HCT116 (cell line): ENCODE data around the gene MYOM1. TPM values are rescaled to one million over a fixed set of nuclear protein-coding genes. Genes with fewer than 3 reads are reported as not detected.

ENCODE experiments used
- ATAC-seq: fragments of 200-7000 bp; cut with Tn5 transposase; 2 replicates; pipeline ENCODE4 v1.9.1; 2020; ENCODE audit warnings: mild to moderate bottlenecking, moderate library complexity
- BruUV-seq: library from RNA; stranded (reverse); fragments of 400-500 nt; replicated peaks from 2 replicates; lab custom pipeline; 2021; lab: Mats Ljungman, UMichigan
- CTCF ChIA-PET: fragments of 300-600 bp; sonication (Branson Sonifier 250); formaldehyde crosslinking; loops from one replicate; lab custom pipeline; 2021; ENCODE audit warnings: antibody characterized with exemption; lab: Charles Lee
- POLR2A ChIA-PET: fragments of 300-600, 350-600 bp; sonication (Branson Sonifier 250); formaldehyde crosslinking; loops from one replicate; lab custom pipeline; 2021; ENCODE audit warnings: antibody characterized with exemption; lab: Charles Lee
- RAD21 ChIA-PET, 2 experiments: fragments of 300-600 bp; sonication (Branson Sonifier 250); formaldehyde crosslinking; loops; one replicate each; lab custom pipeline; 2023; ENCODE audit warnings: low total read pairs in 2 of 2; ENCODE audit not compliant: uncharacterized antibody in 2 of 2, unreplicated experiment in 2 of 2, low non-redundant PET in 1 of 2; lab: Charles Lee
- DNase-seq: peaks from one replicate; pipeline ENCODE4 v3.0.0-alpha.2; 2010; ENCODE audit warnings: low read depth, low spot score
- H2AFZ ChIP-seq: fragments of 200-600 bp; shearing (Covaris generic), sonication (generic); 2 replicates; pipeline ENCODE4 v1.6.1; 2017; ENCODE audit warnings: low read depth, mixed run types, mixed read lengths, antibody characterized with exemption, low read length; ENCODE audit not compliant: poor library complexity, severe bottlenecking
- H3K27ac ChIP-seq: 2 replicates; pipeline ENCODE4 v1.5.1; 2012; ENCODE audit warnings: low read depth, low read length
- H3K27me3 ChIP-seq: fragments of 200-600 bp; sonication (generic); 2 replicates; pipeline ENCODE4 v1.6.1; 2016; ENCODE audit warnings: mixed run types, low read length, mixed read lengths; ENCODE audit not compliant: insufficient read depth
- H3K36me3 ChIP-seq, 2 experiments: fragments of 200-500 bp in 1 of 2; fragments of 200-600 bp in 1 of 2; sonication (Bioruptor generic) in 1 of 2; sonication (generic) in 1 of 2; 2 replicates each; pipeline versions ENCODE4 v1.5.1 to v1.6.1; 2014 to 2016; ENCODE audit warnings: low read length in 2 of 2, inconsistent platforms in 1 of 2, mixed read lengths in 1 of 2, mixed run types in 1 of 2; ENCODE audit not compliant: insufficient read depth in 2 of 2, control insufficient read depth in 1 of 2
- H3K4me1 ChIP-seq, 2 experiments: fragments of 200-600 bp in 1 of 2; sonication (generic) in 1 of 2; 2 replicates each; pipeline versions ENCODE4 v1.5.1 to v1.6.1; 2012 to 2017; ENCODE audit warnings: low read length in 2 of 2, inconsistent platforms in 1 of 2, mild to moderate bottlenecking in 1 of 2, mixed read lengths in 1 of 2, mixed run types in 1 of 2, moderate library complexity in 1 of 2; ENCODE audit not compliant: insufficient read depth in 2 of 2, control insufficient read depth in 1 of 2
- H3K4me2 ChIP-seq: fragments of 200-600 bp; sonication (generic); 2 replicates; pipeline ENCODE4 v1.6.1; 2017; ENCODE audit warnings: mixed run types, low read length, mixed read lengths
- H3K4me3 ChIP-seq, 2 experiments: fragments of 200-600 bp in 1 of 2; sonication (generic) in 1 of 2; replicated peaks in 1 of 2; 2 replicates each; pipeline ENCODE4 v1.5.1; 2011 to 2016; ENCODE audit warnings: low read length in 2 of 2, control low read depth in 1 of 2, low read depth in 1 of 2, mild to moderate bottlenecking in 1 of 2, mixed read lengths in 1 of 2, mixed run types in 1 of 2
- H3K79me2 ChIP-seq: fragments of 200-600 bp; sonication (generic); 2 replicates; pipeline ENCODE4 v1.6.1; 2017; ENCODE audit warnings: mild to moderate bottlenecking, mixed run types, low read length, moderate library complexity, mixed read lengths; ENCODE audit not compliant: insufficient read depth
- H3K9ac ChIP-seq: fragments of 200-600 bp; sonication (generic); 2 replicates; pipeline ENCODE4 v1.6.1; 2016; ENCODE audit warnings: low read length, mixed read lengths
- H3K9me2 ChIP-seq: fragments of 200-600 bp; sonication (generic), shearing (Covaris generic); 2 replicates; pipeline ENCODE4 v1.6.1; 2017; ENCODE audit warnings: mixed run types, mild to moderate bottlenecking, moderate library complexity; ENCODE audit not compliant: insufficient read depth
- H3K9me3 ChIP-seq, 2 experiments: fragments of 200-500 bp in 1 of 2; fragments of 200-600 bp in 1 of 2; sonication (Bioruptor generic) in 1 of 2; sonication (generic) in 1 of 2; 2 replicates each; pipeline ENCODE4 v1.6.1; 2014 to 2017; ENCODE audit warnings: low read length in 2 of 2, mixed read lengths in 2 of 2, inconsistent platforms in 1 of 2, low read depth in 1 of 2, mild to moderate bottlenecking in 1 of 2, mixed run types in 1 of 2, moderate library complexity in 1 of 2; ENCODE audit not compliant: control insufficient read depth in 1 of 2, insufficient read depth in 1 of 2
- H4K20me1 ChIP-seq: fragments of 200-600 bp; sonication (generic), shearing (Covaris generic); 2 replicates; pipeline ENCODE4 v1.6.1; 2017; ENCODE audit warnings: mixed run types, mild to moderate bottlenecking, moderate library complexity; ENCODE audit not compliant: insufficient read depth
- CBX3 ChIP-seq: IDR thresholded peaks from 2 replicates; pipeline ENCODE4 v1.6.1; 2012; ENCODE audit warnings: low read depth
- CEBPB ChIP-seq: IDR thresholded peaks from 2 replicates; pipeline ENCODE4 v1.6.1; 2012; ENCODE audit warnings: low read depth
- ELF1 ChIP-seq: IDR thresholded peaks from 2 replicates; pipeline ENCODE4 v1.6.1; 2012; ENCODE audit warnings: low read depth, borderline replicate concordance
- EZH2phosphoT487 ChIP-seq: fragments of 200-600 bp; IDR thresholded peaks from 2 replicates; pipeline ENCODE4 v1.6.1; 2018; ENCODE audit warnings: antibody characterized with exemption, borderline replicate concordance
- FOSL1 ChIP-seq: IDR thresholded peaks from 2 replicates; pipeline ENCODE4 v1.6.1; 2012; ENCODE audit warnings: low read depth
- JUND ChIP-seq: IDR thresholded peaks from 2 replicates; pipeline ENCODE4 v1.6.1; 2012
- POLR2A ChIP-seq: IDR thresholded peaks from 2 replicates; pipeline ENCODE4 v1.7.0; 2011; ENCODE audit warnings: borderline replicate concordance; ENCODE audit not compliant: insufficient read depth, insufficient read length; ENCODE audit errors: extremely low read depth
- POLR2AphosphoS5 ChIP-seq: IDR thresholded peaks from 2 replicates; pipeline ENCODE4 v1.6.1; 2011; ENCODE audit warnings: mild to moderate bottlenecking, low read depth, low read length, moderate library complexity
- RAD21 ChIP-seq: IDR thresholded peaks from 2 replicates; pipeline ENCODE4 v1.6.1; 2012; ENCODE audit warnings: low read depth, mild to moderate bottlenecking
- SIN3A ChIP-seq: IDR thresholded peaks from 2 replicates; pipeline ENCODE4 v1.6.1; 2012; ENCODE audit warnings: low read depth
- SP1 ChIP-seq: IDR thresholded peaks from 2 replicates; pipeline ENCODE4 v1.6.1; 2012; ENCODE audit warnings: low read depth
- SRF ChIP-seq: IDR thresholded peaks from 2 replicates; pipeline ENCODE4 v1.6.1; 2012; ENCODE audit warnings: low read depth
- YY1 ChIP-seq: IDR thresholded peaks from 2 replicates; pipeline ENCODE4 v1.6.1; 2011; ENCODE audit warnings: low read length, low read depth, moderate library complexity, mild to moderate bottlenecking; ENCODE audit not compliant: insufficient replicate concordance; ENCODE audit errors: extremely low read depth
- ZBTB33 ChIP-seq: IDR thresholded peaks from 2 replicates; pipeline ENCODE4 v1.6.1; 2011; ENCODE audit warnings: mild to moderate bottlenecking, low read length, moderate library complexity; ENCODE audit not compliant: insufficient replicate concordance; ENCODE audit errors: extremely low read depth
- ZFX ChIP-seq: fragments of 450-650 bp; IDR thresholded peaks from 2 replicates; pipeline ENCODE4 v1.6.1; 2017
- ZNF274 ChIP-seq: fragments of 200-500 bp; sonication (Bioruptor generic); IDR thresholded peaks from 2 replicates; pipeline ENCODE4 v1.6.1; 2014; ENCODE audit warnings: mild to moderate bottlenecking, low read depth, low read length, inconsistent platforms
- intact Hi-C: fragments of 100-400 bp; cut with micrococcal nuclease; formaldehyde crosslinking; loops from 2 replicates; pipeline ENCODE4 v1.10.0; 2022
- total RNA-seq: library from RNA; stranded (reverse); gene quantifications from one replicate; pipeline ENCODE4 v1.2.1, GENCODE V29; 2021; ENCODE audit not compliant: unreplicated experiment
- TF ChIP-seq, protein P1 (sequence below): IDR thresholded peaks from 2 replicates; pipeline ENCODE4 v1.6.1; 2012; ENCODE audit warnings: low read depth

Gene MYOM1
- total RNA-seq, 1 experiment from 2014 or later, result 0.52 TPM

DNA sequence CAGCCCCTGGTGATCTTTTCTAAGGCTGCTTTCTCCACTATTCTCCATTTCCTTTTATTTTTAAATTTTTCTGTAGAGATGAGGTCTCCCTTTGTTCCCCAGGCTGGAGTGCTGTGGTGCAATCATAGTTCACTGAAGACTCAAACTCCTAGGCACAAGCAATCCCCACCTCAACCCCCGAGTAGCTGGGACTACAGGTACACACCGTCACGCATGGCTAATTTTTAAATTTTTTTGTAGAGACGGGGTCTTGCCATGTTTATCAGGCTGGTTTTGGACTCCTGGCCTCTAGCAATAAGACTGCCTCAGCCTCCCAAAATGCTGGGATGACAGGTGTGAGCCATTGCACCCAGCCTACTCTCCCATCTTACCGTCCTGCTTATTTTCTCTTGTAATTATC is 184.1 kb downstream of the MYOM1 start:
- BruUV-seq, result no TSS peak

DNA sequence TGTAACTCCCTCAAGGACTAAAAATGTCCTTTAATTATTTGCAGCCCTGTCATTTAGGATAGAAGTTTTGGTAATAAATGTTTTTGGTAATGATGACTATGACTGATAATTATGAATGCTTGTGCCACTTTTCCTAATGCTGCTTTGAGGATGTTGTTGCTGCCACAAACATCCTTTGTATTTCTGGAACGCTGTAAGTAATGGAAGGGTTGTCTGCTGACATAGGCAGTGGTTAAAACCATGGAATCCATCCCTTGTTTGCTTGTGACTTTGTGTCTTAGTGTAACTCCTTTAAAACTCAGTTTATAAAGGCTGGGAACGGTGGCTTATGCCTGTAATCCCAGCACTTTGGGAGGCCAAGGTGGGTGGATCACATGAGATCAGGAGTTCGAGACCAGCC is 187.0 kb downstream of the MYOM1 start:
- H3K79me2 ChIP-seq, result no peaks in the 10 kb centered on the region
- RAD21 ChIA-PET, result no interaction called here
- H3K27ac ChIP-seq, result no peak overlapping the region
- no peak overlapping the region for H3K4me3 ChIP-seq
- no peaks in the 10 kb centered on the region for H3K9me3 ChIP-seq
- CTCF ChIA-PET, result no interaction called here
- POLR2A ChIA-PET, result interaction anchor here (0.6 kb wide), 1 partner anchor 9 kb away, joined by 3 read pairs; no protein-coding TSS in a partner anchor
- peaks cover 6% of the 10 kb centered on the region in 2 experiments for H3K4me1 ChIP-seq
- no peaks in the 10 kb centered on the region for H3K36me3 ChIP-seq
- no peaks in the 10 kb centered on the region for H4K20me1 ChIP-seq
- H3K9me2 ChIP-seq, result no peaks in the 10 kb centered on the region
- H3K4me2 ChIP-seq, result no peak overlapping the region
- H3K9ac ChIP-seq, result no peak overlapping the region
- no TSS peak for BruUV-seq
- no peak overlapping the region for H2AFZ ChIP-seq
- DNase-seq, result no peak
- intact Hi-C loops, result no loop called here
- no peak for ATAC-seq
- TF ChIP-seq CBX3, result no peak
- no peak for TF ChIP-seq RAD21
- no peak for TF ChIP-seq EZH2phosphoT487
- no peak for TF ChIP-seq ZNF274
- no peak for TF ChIP-seq SP1
- no peak for TF ChIP-seq ELF1
- no peak for TF ChIP-seq POLR2A
- TF ChIP-seq, protein P1, sequence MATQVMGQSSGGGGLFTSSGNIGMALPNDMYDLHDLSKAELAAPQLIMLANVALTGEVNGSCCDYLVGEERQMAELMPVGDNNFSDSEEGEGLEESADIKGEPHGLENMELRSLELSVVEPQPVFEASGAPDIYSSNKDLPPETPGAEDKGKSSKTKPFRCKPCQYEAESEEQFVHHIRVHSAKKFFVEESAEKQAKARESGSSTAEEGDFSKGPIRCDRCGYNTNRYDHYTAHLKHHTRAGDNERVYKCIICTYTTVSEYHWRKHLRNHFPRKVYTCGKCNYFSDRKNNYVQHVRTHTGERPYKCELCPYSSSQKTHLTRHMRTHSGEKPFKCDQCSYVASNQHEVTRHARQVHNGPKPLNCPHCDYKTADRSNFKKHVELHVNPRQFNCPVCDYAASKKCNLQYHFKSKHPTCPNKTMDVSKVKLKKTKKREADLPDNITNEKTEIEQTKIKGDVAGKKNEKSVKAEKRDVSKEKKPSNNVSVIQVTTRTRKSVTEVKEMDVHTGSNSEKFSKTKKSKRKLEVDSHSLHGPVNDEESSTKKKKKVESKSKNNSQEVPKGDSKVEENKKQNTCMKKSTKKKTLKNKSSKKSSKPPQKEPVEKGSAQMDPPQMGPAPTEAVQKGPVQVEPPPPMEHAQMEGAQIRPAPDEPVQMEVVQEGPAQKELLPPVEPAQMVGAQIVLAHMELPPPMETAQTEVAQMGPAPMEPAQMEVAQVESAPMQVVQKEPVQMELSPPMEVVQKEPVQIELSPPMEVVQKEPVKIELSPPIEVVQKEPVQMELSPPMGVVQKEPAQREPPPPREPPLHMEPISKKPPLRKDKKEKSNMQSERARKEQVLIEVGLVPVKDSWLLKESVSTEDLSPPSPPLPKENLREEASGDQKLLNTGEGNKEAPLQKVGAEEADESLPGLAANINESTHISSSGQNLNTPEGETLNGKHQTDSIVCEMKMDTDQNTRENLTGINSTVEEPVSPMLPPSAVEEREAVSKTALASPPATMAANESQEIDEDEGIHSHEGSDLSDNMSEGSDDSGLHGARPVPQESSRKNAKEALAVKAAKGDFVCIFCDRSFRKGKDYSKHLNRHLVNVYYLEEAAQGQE, result no peak
- TF ChIP-seq YY1, result no peak
- no peak for TF ChIP-seq ZBTB33
- no peak for TF ChIP-seq JUND
- no peak for TF ChIP-seq POLR2AphosphoS5
- no peak for TF ChIP-seq CEBPB
- TF ChIP-seq SRF, result no peak
- H3K27me3 ChIP-seq, result no peaks in the 10 kb centered on the region

More for the DNA sequence above, 184.1 kb downstream of the MYOM1 start:
- Histone ChIP-seq H3K9ac (no peak overlapping the region), H3K27me3 (no peaks in the 10 kb centered on the region), H3K4me1 (peaks cover 7% of the 10 kb centered on the region in 2 experiments), H3K4me3 (no peak overlapping the region), H3K4me2 (no peak overlapping the region), H3K36me3 (no peaks in the 10 kb centered on the region), H3K9me2 (no peaks in the 10 kb centered on the region), H3K9me3 (no peaks in the 10 kb centered on the region), H2AFZ (no peak overlapping the region), H4K20me1 (no peaks in the 10 kb centered on the region), H3K79me2 (no peaks in the 10 kb centered on the region), H3K27ac (no peak overlapping the region)
- ChIA-PET POLR2A (no interaction called here), RAD21 (no interaction called here), CTCF (no interaction called here)
- intact Hi-C loops, result no loop called here
- TF ChIP-seq SP1 (no peak), FOSL1 (no peak), ZFX (no peak), JUND (no peak), POLR2A (no peak), ZNF274 (no peak), SIN3A (no peak)
- no peak for ATAC-seq
- no peak for DNase-seq
